ENCODE results near the gene CFAP299. TPM values are rescaled to one million over a fixed set of nuclear protein-coding genes. Genes with fewer than 3 reads are reported as not detected.

Gene CFAP299
- total RNA-seq, 1 donor from 2014 or later, result 5.1 TPM

DNA sequence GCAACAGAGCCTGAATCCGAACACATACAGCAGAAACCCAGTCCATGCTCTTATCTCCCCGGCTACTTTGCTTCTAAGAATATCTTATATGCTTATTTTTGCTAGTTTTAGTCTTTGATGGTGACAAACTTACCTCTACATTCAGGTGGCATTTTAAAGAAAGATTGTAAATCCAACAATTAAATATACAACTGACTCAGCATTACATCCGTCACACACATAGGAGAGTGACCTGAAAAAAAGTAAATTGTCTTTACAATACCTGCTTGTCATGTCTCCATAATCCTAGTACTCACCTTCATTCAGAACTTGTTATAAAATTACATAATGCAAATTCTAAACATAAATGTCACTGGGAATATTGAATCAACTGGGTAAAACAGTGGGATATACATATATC is 664.4 kb downstream of the CFAP299 start:
- Histone ChIP-seq H3K27me3 (ENCODE audit: low read depth) (no peaks in the 10 kb centered on the region), H3K36me3 (no peaks in the 10 kb centered on the region), H3K27ac (no peak overlapping the region), H3K4me1 (no peaks in the 10 kb centered on the region), H3K9me3 (no peaks in the 10 kb centered on the region), H3K4me3 (no peak overlapping the region)
- intact Hi-C loops (cut with DNase I), result no loop called here
- TF ChIP-seq, protein P1, sequence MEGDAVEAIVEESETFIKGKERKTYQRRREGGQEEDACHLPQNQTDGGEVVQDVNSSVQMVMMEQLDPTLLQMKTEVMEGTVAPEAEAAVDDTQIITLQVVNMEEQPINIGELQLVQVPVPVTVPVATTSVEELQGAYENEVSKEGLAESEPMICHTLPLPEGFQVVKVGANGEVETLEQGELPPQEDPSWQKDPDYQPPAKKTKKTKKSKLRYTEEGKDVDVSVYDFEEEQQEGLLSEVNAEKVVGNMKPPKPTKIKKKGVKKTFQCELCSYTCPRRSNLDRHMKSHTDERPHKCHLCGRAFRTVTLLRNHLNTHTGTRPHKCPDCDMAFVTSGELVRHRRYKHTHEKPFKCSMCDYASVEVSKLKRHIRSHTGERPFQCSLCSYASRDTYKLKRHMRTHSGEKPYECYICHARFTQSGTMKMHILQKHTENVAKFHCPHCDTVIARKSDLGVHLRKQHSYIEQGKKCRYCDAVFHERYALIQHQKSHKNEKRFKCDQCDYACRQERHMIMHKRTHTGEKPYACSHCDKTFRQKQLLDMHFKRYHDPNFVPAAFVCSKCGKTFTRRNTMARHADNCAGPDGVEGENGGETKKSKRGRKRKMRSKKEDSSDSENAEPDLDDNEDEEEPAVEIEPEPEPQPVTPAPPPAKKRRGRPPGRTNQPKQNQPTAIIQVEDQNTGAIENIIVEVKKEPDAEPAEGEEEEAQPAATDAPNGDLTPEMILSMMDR (IDR thresholded peaks at IDR 0.05), result no peak
- DNase-seq (no peak), ATAC-seq (no peak)

DNA sequence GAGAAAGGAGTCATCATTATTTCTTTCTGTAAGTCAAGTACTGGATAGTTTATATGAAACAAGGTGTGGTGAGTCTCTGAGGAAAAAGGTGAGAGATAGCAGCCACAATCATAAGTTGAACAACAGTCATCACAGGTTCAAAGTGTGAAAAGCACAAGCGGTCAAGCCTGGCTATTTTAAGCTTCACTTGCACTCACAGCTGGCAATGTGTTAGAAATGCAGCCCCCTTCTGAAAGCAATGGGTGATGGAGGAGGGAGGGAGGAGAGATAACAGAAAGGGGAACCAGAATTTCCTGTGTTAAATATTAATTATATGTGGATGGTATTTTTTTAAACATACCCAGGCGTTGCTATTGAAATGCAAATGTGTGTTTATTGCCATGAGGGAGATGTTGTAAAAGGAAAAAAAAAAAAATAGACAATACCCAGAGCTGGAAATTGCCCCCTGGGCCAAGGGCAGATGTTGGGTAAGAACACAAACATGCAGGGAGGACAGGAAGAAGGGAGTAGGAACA is 668.1 kb downstream of the CFAP299 start:
- DNase-seq (no peak), ATAC-seq (no peak)
- Histone ChIP-seq H3K4me1 (no peaks in the 10 kb centered on the region), H3K4me3 (no peak overlapping the region), H3K36me3 (no peaks in the 10 kb centered on the region), H3K27me3 (ENCODE audit: low read depth) (no peaks in the 10 kb centered on the region), H3K9me3 (no peaks in the 10 kb centered on the region), H3K27ac (no peak overlapping the region)
- TF ChIP-seq, protein P1 (IDR thresholded peaks at IDR 0.05), result no peak
- intact Hi-C loops (cut with DNase I), result no loop called here

DNA sequence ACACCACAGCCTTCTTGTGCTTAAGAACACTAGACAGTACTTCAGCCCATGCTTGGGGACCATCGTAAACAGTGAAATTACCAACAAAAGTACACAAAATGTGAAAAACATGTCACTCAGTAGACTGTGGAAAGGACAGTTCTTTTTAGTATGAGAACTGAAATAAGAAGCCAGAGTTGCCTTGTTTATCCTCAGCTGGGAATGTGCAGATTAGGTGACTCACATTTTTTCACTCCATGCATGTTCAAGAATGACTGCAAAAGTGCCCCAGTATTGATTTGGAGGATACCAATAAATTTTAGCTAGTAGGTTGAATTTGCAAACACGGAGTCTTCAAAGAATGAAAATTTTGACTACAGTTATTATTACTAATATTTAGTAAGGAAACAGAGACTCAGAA is 671.9 kb downstream of the CFAP299 start:
- H3K36me3 ChIP-seq, result no peaks in the 10 kb centered on the region
- H3K9me3 ChIP-seq, result no peaks in the 10 kb centered on the region
- ATAC-seq (no peak), DNase-seq (no peak)
- TF ChIP-seq, protein P1 (IDR thresholded peaks at IDR 0.05), result no peak
- H3K4me3 ChIP-seq, result no peak overlapping the region
- no peak overlapping the region for H3K27ac ChIP-seq
- intact Hi-C loops (cut with DNase I), result no loop called here
- no peaks in the 10 kb centered on the region for H3K4me1 ChIP-seq
- H3K27me3 ChIP-seq (ENCODE audit: low read depth), result no peaks in the 10 kb centered on the region

Other genes starting within 250 kb of the CFAP299 start
- gene PRDM8, start 138.2 kb upstream of the CFAP299 start, total RNA-seq, result 1.6 TPM
- not detected for gene FGF5, start 69.1 kb upstream of the CFAP299 start, total RNA-seq